H9 (cell line): ENCODE results near the gene VDAC1. TPM values are rescaled to one million over a fixed set of nuclear protein-coding genes. Genes with fewer than 3 reads are reported as not detected.

ENCODE experiments used
- DNase-seq: peaks from one replicate; pipeline ENCODE4 v3.0.0-alpha.2; 2017
- H2AFZ ChIP-seq: one replicate; pipeline ENCODE4 v1.6.1; 2013; ENCODE audit warnings: mild to moderate bottlenecking, low read length, control low read depth, moderate library complexity
- H2AK5ac ChIP-seq: 2 replicates; pipeline ENCODE4 v1.6.1; 2013; ENCODE audit warnings: low read length, control low read depth, mixed read lengths; ENCODE audit not compliant: insufficient read length
- H2BK120ac ChIP-seq: one replicate; pipeline ENCODE4 v1.6.1; 2013; ENCODE audit warnings: low read depth, mild to moderate bottlenecking, low read length, control low read depth, inconsistent platforms; ENCODE audit not compliant: poor library complexity, severe bottlenecking
- H2BK12ac ChIP-seq: 2 replicates; pipeline ENCODE4 v1.6.1; 2013; ENCODE audit warnings: low read length, control low read depth, mixed read lengths, low read depth; ENCODE audit not compliant: insufficient read length
- H2BK15ac ChIP-seq: 2 replicates; pipeline ENCODE4 v1.6.1; 2013; ENCODE audit warnings: low read depth, low read length, control low read depth
- H2BK20ac ChIP-seq: one replicate; pipeline ENCODE4 v1.6.1; 2013; ENCODE audit warnings: low read depth, mild to moderate bottlenecking, low read length, control low read depth, inconsistent platforms; ENCODE audit not compliant: poor library complexity, severe bottlenecking
- H2BK5ac ChIP-seq: 2 replicates; pipeline ENCODE4 v1.6.1; 2013; ENCODE audit warnings: low read length, control low read depth, mixed read lengths; ENCODE audit not compliant: insufficient read length
- H3K14ac ChIP-seq: 2 replicates; pipeline ENCODE4 v1.6.1; 2013; ENCODE audit warnings: low read length, control low read depth; ENCODE audit not compliant: insufficient read depth
- H3K18ac ChIP-seq: 2 replicates; pipeline ENCODE4 v1.6.1; 2013; ENCODE audit warnings: low read depth, mild to moderate bottlenecking, mixed read lengths, low read length, control low read depth; ENCODE audit not compliant: insufficient read length
- H3K23ac ChIP-seq: 2 replicates; pipeline ENCODE4 v1.6.1; 2013; ENCODE audit warnings: low read length, control low read depth, mixed read lengths, low read depth; ENCODE audit not compliant: insufficient read length
- H3K23me2 ChIP-seq: 2 replicates; pipeline ENCODE4 v1.6.1; 2013; ENCODE audit warnings: low read depth, mild to moderate bottlenecking, mixed read lengths, low read length, control low read depth; ENCODE audit not compliant: insufficient read length, poor library complexity, severe bottlenecking
- H3K27ac ChIP-seq: 2 replicates; pipeline ENCODE4 v1.5.1; 2013; ENCODE audit warnings: low read length, control low read depth, mixed read lengths, low read depth; ENCODE audit not compliant: insufficient read length
- H3K27me3 ChIP-seq: 2 replicates; pipeline ENCODE4 v1.6.1; 2013; ENCODE audit warnings: low read length, control low read depth, inconsistent platforms; ENCODE audit not compliant: insufficient read depth
- H3K4ac ChIP-seq: 2 replicates; pipeline ENCODE4 v1.6.1; 2013; ENCODE audit warnings: low read depth, mild to moderate bottlenecking, control low read depth, inconsistent platforms, low read length, moderate library complexity
- H3K4me1 ChIP-seq: 2 replicates; pipeline ENCODE4 v1.6.1; 2013; ENCODE audit warnings: low read length, control low read depth, inconsistent platforms; ENCODE audit not compliant: insufficient read depth
- H3K4me2 ChIP-seq: 2 replicates; pipeline ENCODE4 v1.6.1; 2013; ENCODE audit warnings: low read length, control low read depth, mixed read lengths; ENCODE audit not compliant: insufficient read length, insufficient read depth
- H3K56ac ChIP-seq: 2 replicates; pipeline ENCODE4 v1.6.1; 2013; ENCODE audit warnings: low read depth, mild to moderate bottlenecking, mixed read lengths, low read length, control low read depth; ENCODE audit not compliant: insufficient read length
- H3K79me1 ChIP-seq: 2 replicates; pipeline ENCODE4 v1.6.1; 2013; ENCODE audit warnings: low read depth, mild to moderate bottlenecking, moderate library complexity, low read length, control low read depth, inconsistent platforms; ENCODE audit not compliant: insufficient read depth, poor library complexity, severe bottlenecking
- H3K79me2 ChIP-seq: 2 replicates; pipeline ENCODE4 v1.6.1; 2013; ENCODE audit warnings: low read length, control low read depth, inconsistent platforms; ENCODE audit not compliant: insufficient read depth
- H3K9ac ChIP-seq: 2 replicates; pipeline ENCODE4 v1.6.1; 2013; ENCODE audit warnings: low read length, control low read depth, mixed read lengths; ENCODE audit not compliant: insufficient read length; ENCODE audit errors: extremely low read depth
- H3K9me3 ChIP-seq: one replicate; pipeline ENCODE4 v1.6.1; 2013; ENCODE audit warnings: low read depth, low read length, inconsistent platforms; ENCODE audit not compliant: control insufficient read depth
- H3T11ph ChIP-seq: one replicate; pipeline ENCODE4 v1.6.1; 2013; ENCODE audit warnings: mild to moderate bottlenecking, low read length, control low read depth, inconsistent platforms
- H4K20me1 ChIP-seq: one replicate; pipeline ENCODE4 v1.6.1; 2013; ENCODE audit not compliant: control insufficient read depth, insufficient read length, insufficient read depth
- H4K5ac ChIP-seq: 2 replicates; pipeline ENCODE4 v1.6.1; 2013; ENCODE audit warnings: low read depth, mild to moderate bottlenecking, mixed read lengths, low read length, control low read depth; ENCODE audit not compliant: insufficient read length
- H4K8ac ChIP-seq: replicated peaks from 2 replicates; pipeline ENCODE4 v1.6.1; 2013; ENCODE audit warnings: low read length, control low read depth, mixed read lengths, low read depth; ENCODE audit not compliant: insufficient read length
- H4K91ac ChIP-seq: 2 replicates; pipeline ENCODE4 v1.6.1; 2013; ENCODE audit warnings: low read depth, mild to moderate bottlenecking, moderate library complexity, mixed read lengths, low read length, control low read depth; ENCODE audit not compliant: insufficient read length
- H3K27ac Mint-ChIP-seq, 3 experiments: 2 replicates in 2 of 3; 3 replicates in 1 of 3; pipeline ENCODE4 v1.8.0; 2020 to 2021; ENCODE audit warnings: mixed read lengths in 3 of 3, mild to moderate bottlenecking in 1 of 3, moderate library complexity in 1 of 3
- H3K27me3 Mint-ChIP-seq: 2 replicates; pipeline ENCODE4 v1.8.0; 2021; ENCODE audit warnings: low read depth, mild to moderate bottlenecking, moderate library complexity, mixed read lengths
- H3K36me3 Mint-ChIP-seq, 3 experiments: 2 replicates in 2 of 3; 3 replicates in 1 of 3; pipeline ENCODE4 v1.8.0; 2020 to 2021; ENCODE audit warnings: low read depth in 3 of 3, mixed read lengths in 3 of 3; ENCODE audit not compliant: insufficient read depth in 1 of 3
- H3K4me1 Mint-ChIP-seq, 2 experiments: 2 replicates each; pipeline ENCODE4 v1.8.0; 2020; ENCODE audit warnings: mixed read lengths in 2 of 2
- H3K4me3 Mint-ChIP-seq, 2 experiments: 2 replicates in 1 of 2; 3 replicates in 1 of 2; pipeline ENCODE4 v1.8.0; 2020 to 2021; ENCODE audit warnings: mild to moderate bottlenecking in 2 of 2, mixed read lengths in 2 of 2, moderate library complexity in 1 of 2
- H3K9me3 Mint-ChIP-seq, 2 experiments: 2 replicates in 1 of 2; 3 replicates in 1 of 2; pipeline ENCODE4 v1.8.0; 2020; ENCODE audit warnings: mild to moderate bottlenecking in 2 of 2, mixed read lengths in 2 of 2, moderate library complexity in 1 of 2
- WGBS: extraction: QIAGEN DNeasy Blood & Tissue Kit; methylation state at CpG from one replicate; pipeline ENCODE4 v1.1.7; 2013; ENCODE audit warnings: missing lambda C conversion rate, low lambda C conversion rate, mixed read lengths; ENCODE audit not compliant: insufficient read length; ENCODE audit errors: extremely low coverage; 5-methylcytosine and 5-hydroxymethylcytosine counted together
- total RNA-seq: library from RNA; stranded (reverse); gene quantifications from 2 replicates; pipeline ENCODE4 v1.2.1, GENCODE V29; 2021
- TF ChIP-seq, protein P1 (sequence below): fragments of 200-600 bp; sonication (generic); conservative IDR thresholded peaks from 3 replicates; pipeline ENCODE4 v1.8.0; 2021; ENCODE audit warnings: antibody characterized with exemption, mild to moderate bottlenecking

VDAC1 gene
- total RNA-seq, 1 experiment from 2014 or later = 208 TPM

DNA sequence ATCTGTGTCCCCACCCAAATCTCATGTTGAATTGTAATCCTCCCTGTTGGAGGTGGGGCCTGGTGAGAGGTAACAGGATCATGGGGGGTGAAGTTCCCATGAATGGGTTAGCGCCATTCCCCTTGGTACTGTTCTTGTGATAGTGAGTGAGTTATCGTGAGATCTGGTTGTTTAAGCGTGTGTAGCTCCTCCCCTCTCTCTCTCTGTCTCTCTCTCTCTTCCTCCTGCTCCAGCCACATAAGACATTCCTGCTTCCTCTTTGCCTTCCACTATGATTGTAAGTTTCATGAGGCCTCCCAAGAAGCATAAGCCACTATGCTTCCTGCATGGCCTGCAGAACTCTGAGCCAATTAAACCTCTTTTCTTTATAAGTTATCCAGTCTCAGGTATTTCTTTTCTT, 65.1 kb downstream of the VDAC1 start:
- H3K23ac ChIP-seq = no peak overlapping the region
- no peak overlapping the region for H3K18ac ChIP-seq
- H4K5ac ChIP-seq = no peak overlapping the region
- H3T11ph ChIP-seq = no peak overlapping the region
- H3K9ac ChIP-seq = no peak overlapping the region
- no peak overlapping the region for H4K8ac ChIP-seq
- no peak overlapping the region for H2BK15ac ChIP-seq
- Mint-ChIP-seq H3K9me3 (peaks cover 9 to 10% of the 10 kb centered on the region in 2 experiments; a peak in 4 of 5 replicates), H3K27ac (no peak overlapping the region; a peak in 1 of 7 replicates), H3K4me3 (no peak overlapping the region; a peak in 1 of 5 replicates), H3K27me3 (peaks cover 1% of the 10 kb centered on the region), H3K36me3 (no peaks in the 10 kb centered on the region; a peak in 2 of 7 replicates), H3K4me1 (peaks cover 6 to 15% of the 10 kb centered on the region in 2 experiments; a peak in 3 of 4 replicates)
- H3K4ac ChIP-seq = no peak overlapping the region
- WGBS = no CpG with 5 or more reads among the region's 3 CpGs
- H2AFZ ChIP-seq = no peak overlapping the region
- H2BK12ac ChIP-seq = no peak overlapping the region
- no peak overlapping the region for H2AK5ac ChIP-seq
- no peaks in the 10 kb centered on the region for H3K79me2 ChIP-seq
- no peak overlapping the region for H3K4me2 ChIP-seq
- no peak overlapping the region for H3K14ac ChIP-seq
- no peaks in the 10 kb centered on the region for H3K23me2 ChIP-seq
- H3K27ac ChIP-seq = no peak overlapping the region
- no peak overlapping the region for H3K56ac ChIP-seq
- H4K20me1 ChIP-seq = no peaks in the 10 kb centered on the region
- no peak overlapping the region for H2BK20ac ChIP-seq
- no peaks in the 10 kb centered on the region for H3K27me3 ChIP-seq
- TF ChIP-seq, protein P1, sequence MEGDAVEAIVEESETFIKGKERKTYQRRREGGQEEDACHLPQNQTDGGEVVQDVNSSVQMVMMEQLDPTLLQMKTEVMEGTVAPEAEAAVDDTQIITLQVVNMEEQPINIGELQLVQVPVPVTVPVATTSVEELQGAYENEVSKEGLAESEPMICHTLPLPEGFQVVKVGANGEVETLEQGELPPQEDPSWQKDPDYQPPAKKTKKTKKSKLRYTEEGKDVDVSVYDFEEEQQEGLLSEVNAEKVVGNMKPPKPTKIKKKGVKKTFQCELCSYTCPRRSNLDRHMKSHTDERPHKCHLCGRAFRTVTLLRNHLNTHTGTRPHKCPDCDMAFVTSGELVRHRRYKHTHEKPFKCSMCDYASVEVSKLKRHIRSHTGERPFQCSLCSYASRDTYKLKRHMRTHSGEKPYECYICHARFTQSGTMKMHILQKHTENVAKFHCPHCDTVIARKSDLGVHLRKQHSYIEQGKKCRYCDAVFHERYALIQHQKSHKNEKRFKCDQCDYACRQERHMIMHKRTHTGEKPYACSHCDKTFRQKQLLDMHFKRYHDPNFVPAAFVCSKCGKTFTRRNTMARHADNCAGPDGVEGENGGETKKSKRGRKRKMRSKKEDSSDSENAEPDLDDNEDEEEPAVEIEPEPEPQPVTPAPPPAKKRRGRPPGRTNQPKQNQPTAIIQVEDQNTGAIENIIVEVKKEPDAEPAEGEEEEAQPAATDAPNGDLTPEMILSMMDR = no peak
- DNase-seq = no peak
- no peak overlapping the region for H4K91ac ChIP-seq
- H2BK5ac ChIP-seq = no peak overlapping the region
- H2BK120ac ChIP-seq = no peak overlapping the region
- no peaks in the 10 kb centered on the region for H3K4me1 ChIP-seq
- no peaks in the 10 kb centered on the region for H3K9me3 ChIP-seq
- no peaks in the 10 kb centered on the region for H3K79me1 ChIP-seq
